K562 (cell line): ENCODE results near the gene FASTK. TPM values are rescaled to one million over a fixed set of nuclear protein-coding genes. Genes with fewer than 3 reads are reported as not detected.

ENCODE experiments used
- ATAC-seq: fragments of 200-7000 bp; cut with Tn5 transposase; 3 replicates; pipeline ENCODE4 v1.9.1; 2020; ENCODE audit warnings: moderate library complexity
- BruUV-seq: library from RNA; stranded (reverse); fragments of 400-500 nt; replicated peaks from 2 replicates; lab custom pipeline; 2021; lab: Mats Ljungman, UMichigan
- CTCF ChIA-PET: fragments of 300-600 bp; formaldehyde crosslinking; extraction: SDS; loops from one replicate; lab custom pipeline; 2021; ENCODE audit warnings: low intra/inter-chr PET ratio; lab: Yijun Ruan, JAX
- POLR2A ChIA-PET: fragments of 300-600, 350-650 bp; sonication (Branson Sonifier 250); formaldehyde crosslinking; extraction: SDS; loops from one replicate; lab custom pipeline; 2021; ENCODE audit warnings: antibody characterized with exemption, inconsistent platforms; lab: Yijun Ruan, JAX
- DNase-seq, 4 experiments: peaks; one replicate each; pipeline versions ENCODE4 v3.0.0 to v3.0.0-alpha.2; 2011 to 2018; ENCODE audit warnings: low spot score in 3 of 4, mixed read lengths in 3 of 4; ENCODE audit errors: extremely low read depth in 1 of 4
- FAIRE-seq: peaks from 2 replicates; lab custom pipeline; 2011; peaks lifted over from hg19 to GRCh38; lab: Jason Lieb, UNC
- H2AFZ ChIP-seq: 2 replicates; pipeline ENCODE4 v1.6.0; 2011; ENCODE audit warnings: low read depth, low read length, control low read depth, inconsistent platforms
- H3K27ac ChIP-seq: fragments of 200-600 bp; 3 replicates; pipeline ENCODE4 v1.8.0; 2011; ENCODE audit warnings: low read depth, mild to moderate bottlenecking, control low read depth, inconsistent platforms, low read length, moderate library complexity, mixed read lengths; ENCODE audit errors: extremely low read depth
- H3K27me3 ChIP-seq, 2 experiments: fragments of 300-600 bp in 1 of 2; 2 replicates in 1 of 2; 3 replicates in 1 of 2; pipeline versions ENCODE4 v1.6.0 to v1.8.0; 2011; ENCODE audit warnings: inconsistent platforms in 2 of 2, low read length in 2 of 2, mild to moderate bottlenecking in 1 of 2, mixed read lengths in 1 of 2, moderate library complexity in 1 of 2; ENCODE audit not compliant: control insufficient read depth in 2 of 2, insufficient read depth in 2 of 2
- H3K36me3 ChIP-seq: fragments of 300-600 bp; 3 replicates; pipeline ENCODE4 v1.8.0; 2011; ENCODE audit warnings: mild to moderate bottlenecking, low read length, inconsistent platforms; ENCODE audit not compliant: control insufficient read depth, insufficient read depth
- H3K4me1 ChIP-seq, 2 experiments: fragments of 200-600 bp in 1 of 2; replicated peaks in 1 of 2; 2 replicates in 1 of 2; 3 replicates in 1 of 2; pipeline versions ENCODE4 v1.5.1 to v1.8.0; 2011; ENCODE audit warnings: inconsistent platforms in 2 of 2, low read length in 2 of 2, mild to moderate bottlenecking in 1 of 2, mixed read lengths in 1 of 2, moderate library complexity in 1 of 2; ENCODE audit not compliant: control insufficient read depth in 2 of 2, insufficient read depth in 2 of 2
- H3K4me2 ChIP-seq: 2 replicates; pipeline ENCODE4 v1.6.1; 2011; ENCODE audit warnings: low read length, control low read depth, inconsistent platforms, mixed read lengths; ENCODE audit not compliant: insufficient read depth
- H3K4me3 ChIP-seq: fragments of 200-600 bp; sonication (generic), shearing (Covaris generic); 2 replicates; pipeline ENCODE4 v1.5.1; 2016; ENCODE audit warnings: control low read depth, inconsistent platforms
- H3K79me2 ChIP-seq: fragments of 200-600 bp; 3 replicates; pipeline ENCODE4 v1.8.0; 2011; ENCODE audit warnings: low read length, inconsistent platforms; ENCODE audit not compliant: control insufficient read depth, insufficient read depth
- H3K9ac ChIP-seq, 2 experiments: 2 replicates each; pipeline versions ENCODE4 v1.6.0 to v1.6.1; 2011; ENCODE audit warnings: low read depth in 2 of 2, low read length in 2 of 2, control low read depth in 1 of 2, inconsistent platforms in 1 of 2, mild to moderate bottlenecking in 1 of 2, mixed read lengths in 1 of 2; ENCODE audit not compliant: insufficient read depth in 1 of 2
- H3K9me1 ChIP-seq: one replicate; pipeline ENCODE4 v1.6.0; 2011; ENCODE audit warnings: inconsistent platforms, mild to moderate bottlenecking, low read length, moderate library complexity; ENCODE audit not compliant: control insufficient read depth, insufficient read depth
- H3K9me3 ChIP-seq: replicated peaks from 2 replicates; pipeline ENCODE4 v1.5.1; 2011; ENCODE audit warnings: low read depth, low read length, inconsistent platforms; ENCODE audit not compliant: control insufficient read depth, insufficient read depth
- H4K20me1 ChIP-seq: replicated peaks from 2 replicates; pipeline ENCODE4 v1.6.1; 2011; ENCODE audit warnings: low read length, inconsistent platforms, mixed read lengths; ENCODE audit not compliant: control insufficient read depth, insufficient read depth
- ADNP ChIP-seq: fragments of 200-800 bp; sonication (Bioruptor generic); IDR thresholded peaks from 2 replicates; pipeline ENCODE4 v1.6.1; 2016; ENCODE audit warnings: missing genetic modification characterization, missing compliant biosample characterization
- ATF7 ChIP-seq: fragments of 450-650 bp; IDR thresholded peaks from 2 replicates; pipeline ENCODE4 v1.7.1; 2014; ENCODE audit warnings: mild to moderate bottlenecking, moderate library complexity
- CSDE1 ChIP-seq, 2 experiments: fragments of 450-650 bp; IDR thresholded peaks; 2 replicates each; pipeline ENCODE4 v1.6.1; 2016; ENCODE audit warnings: mild to moderate bottlenecking in 1 of 2
- FOXK1 ChIP-seq: sonication (generic); formaldehyde crosslinking; IDR thresholded peaks from 2 replicates; pipeline ENCODE4 v1.8.0; 2022; ENCODE audit warnings: missing genetic modification reagents, mild to moderate bottlenecking, borderline replicate concordance
- GABPB1 ChIP-seq: sonication (generic); formaldehyde crosslinking; IDR thresholded peaks from 2 replicates; pipeline ENCODE4 v1.8.0; 2022; ENCODE audit warnings: mild to moderate bottlenecking, missing genetic modification reagents
- HNRNPH1 ChIP-seq: fragments of 200-400 bp; formaldehyde crosslinking; optimal IDR thresholded peaks from 2 replicates; pipeline ENCODE3; 2017; ENCODE audit warnings: low read depth, mild to moderate bottlenecking, low read length, moderate library complexity
- JUN ChIP-seq, 2 experiments: sonication (generic) in 1 of 2; formaldehyde crosslinking in 1 of 2; IDR thresholded peaks; 2 replicates each; pipeline versions ENCODE4 v1.6.1 to v1.8.0; 2012 to 2022; ENCODE audit warnings: borderline replicate concordance in 2 of 2, mild to moderate bottlenecking in 2 of 2, improper control_type of control experiment in 1 of 2, low read depth in 1 of 2, low read length in 1 of 2, missing genetic modification reagents in 1 of 2
- KLF16 ChIP-seq: IDR thresholded peaks from 2 replicates; pipeline ENCODE4 v1.6.1; 2016; ENCODE audit warnings: antibody characterized with exemption
- MCM3 ChIP-seq: fragments of 450-650 bp; IDR thresholded peaks from 2 replicates; pipeline ENCODE4 v1.6.1; 2016
- PTRF ChIP-seq: fragments of 450-650 bp; IDR thresholded peaks from 2 replicates; pipeline ENCODE4 v1.6.1; 2016; ENCODE audit warnings: mild to moderate bottlenecking, missing genetic modification characterization, missing compliant biosample characterization
- RBFOX2 ChIP-seq: fragments of 200-400 bp; formaldehyde crosslinking; IDR thresholded peaks from 2 replicates; pipeline ENCODE4 v1.6.1; 2017; ENCODE audit warnings: low read depth, mild to moderate bottlenecking, low read length, moderate library complexity
- SRF ChIP-seq, 2 experiments: fragments of 250-450, 450-650 bp in 1 of 2; sonication (Bioruptor Pico) in 1 of 2; sonication (generic) in 1 of 2; formaldehyde crosslinking; IDR thresholded peaks; 2 replicates each; pipeline versions ENCODE4 v1.5.0 to v1.5.1; 2020 to 2022; ENCODE audit warnings: mild to moderate bottlenecking in 1 of 2, missing genetic modification reagents in 1 of 2
- TARDBP ChIP-seq: fragments of 450-650 bp; IDR thresholded peaks from 2 replicates; pipeline ENCODE4 v1.6.1; 2016
- ZNF277 ChIP-seq: fragments of 250-450 bp; sonication (Bioruptor Pico); IDR thresholded peaks from 2 replicates; pipeline ENCODE4 v1.8.0; 2022; ENCODE audit warnings: inconsistent platforms, mild to moderate bottlenecking, moderate library complexity, borderline replicate concordance
- ZNF282 ChIP-seq: sonication (generic); formaldehyde crosslinking; IDR thresholded peaks from 2 replicates; pipeline ENCODE4 v1.8.1; 2023; ENCODE audit warnings: missing genetic modification reagents
- ZNF511 ChIP-seq: sonication (generic); formaldehyde crosslinking; IDR thresholded peaks from 2 replicates; pipeline ENCODE4 v1.8.0; 2022; ENCODE audit warnings: mild to moderate bottlenecking, missing genetic modification reagents
- ZNF76 ChIP-seq: fragments of 250-450 bp; sonication (Bioruptor Pico); IDR thresholded peaks from 2 replicates; pipeline ENCODE4 v1.4.0; 2020; ENCODE audit warnings: mild to moderate bottlenecking, moderate library complexity, borderline replicate concordance
- ZNF780A ChIP-seq: fragments of 250-450 bp; sonication (Bioruptor Pico); IDR thresholded peaks from 2 replicates; pipeline ENCODE4 v1.5.0; 2021; ENCODE audit warnings: mild to moderate bottlenecking
- WGBS: fragments of 100-300 bp; shearing (Covaris generic); methylation state at CpG from one replicate; pipeline ENCODE4 v1.1.6; 2016; ENCODE audit warnings: low coverage, mixed read lengths; ENCODE audit not compliant: insufficient coverage; ENCODE audit errors: missing lambda C conversion rate; 5-methylcytosine and 5-hydroxymethylcytosine counted together
- in situ Hi-C: fragments of 300-500 bp; cut with MboI; formaldehyde crosslinking; loops from 4 replicates; pipeline ENCODE4 v1.15.0; 2018; ENCODE audit warnings: inconsistent platforms, mixed read lengths
- intact Hi-C: fragments of 100-400 bp; cut with micrococcal nuclease; formaldehyde crosslinking; loops from 2 replicates; pipeline ENCODE4 v1.14.2; 2022
- polyA plus RNA-seq, 8 experiments: library from polyadenylated mRNA; depleted of rRNA in 4 of 8; stranded (reverse) in 5 of 8; unstranded in 3 of 8; fragments of >200 nt; fragmentation: Nextera tagmentation in 2 of 8; fragmentation: Illumina TruSeq in 1 of 8; extraction: Ambion mirVana in 2 of 8; extraction: Trizol in 1 of 8; gene quantifications; 2 replicates each; pipeline versions ENCODE4 v1.2.1 to v1.2.3, GENCODE V29; 2011 to 2014; ENCODE audit warnings: inconsistent platforms in 1 of 8, missing spikeins in 1 of 8
- total RNA-seq, 7 experiments: library from RNA; depleted of rRNA in 6 of 7; stranded (reverse); fragments of >200 nt in 6 of 7; fragmentation: Illumina TruSeq in 2 of 7; extraction: Trizol in 2 of 7; gene quantifications; 2 replicates each; pipeline versions ENCODE4 v1.2.1 to v1.2.3, GENCODE V29; 2011 to 2021; ENCODE audit warnings: low replicate concordance in 1 of 7
- TF ChIP-seq, protein P1 (sequence below): fragments of 450-650 bp; conservative IDR thresholded peaks from 2 replicates; pipeline ENCODE4 v1.6.1; 2016; ENCODE audit warnings: missing genetic modification characterization, low read depth, mild to moderate bottlenecking, control low read depth, missing compliant biosample characterization

Gene FASTK
- total and polyA plus RNA-seq, 9 of the 15 experiments (the other 6 are each of a cell fraction or from before 2014, with no cell fraction given): 0.51 to 150 (median 48.2) TPM

- Histone ChIP-seq H3K9me3 (no peaks in the 10 kb centered on the region), H3K4me2 (peak overlapping the region; percentile 94), H3K79me2 (peaks cover 68% of the 10 kb centered on the region), H3K4me1 (peaks cover 52 to 87% of the 10 kb centered on the region in 2 experiments), H3K36me3 (peaks cover 41% of the 10 kb centered on the region), H3K27me3 (no peaks in the 10 kb centered on the region), H3K4me3 (peak overlapping the region; percentile 84), H4K20me1 (peaks cover 10% of the 10 kb centered on the region), H3K9me1 (no peaks in the 10 kb centered on the region), H2AFZ (0 out of 2 replicates have a peak overlapping the region, but pooled peaks have one; percentile 10), H3K9ac (peak overlapping the region; percentile 85 to 91), H3K27ac (peak overlapping the region; percentile 90)
- ChIA-PET POLR2A (interaction anchor here (0.6 to 2.7 kb wide), 5 partner anchors 12 to 571 kb away, joined by 3 to 9 read pairs (median 7); partner anchors contain the start of genes ABCF2 and FASTK), CTCF (interaction anchor here (0.7 kb wide), 1 partner anchor 52 kb away, joined by 5 read pairs; no protein-coding TSS in a partner anchor)
- no TSS peak for BruUV-seq
- FAIRE-seq (peak; percentile 42), DNase-seq (peak; percentile 58 to 79 (median 65)), ATAC-seq (peak; percentile 3)
- in situ Hi-C loops (no loop called here), intact Hi-C loops (loop anchor here (1.0 to 2.0 kb wide), 2 partner anchors 19 to 47 kb away; partner anchors contain the start of gene FASTK)
- WGBS: 3% methylated on average over 32 of the region's 33 CpGs
- TF ChIP-seq CSDE1 (IDR thresholded peaks at IDR 0.05) (no peak), ZNF277 (CRISPR knock-in tag) (no peak), TARDBP (no peak), ADNP (tag) (no peak), SRF (CRISPR knock-in tag; IDR thresholded peaks at IDR 0.05) (no peak), ZNF282 (CRISPR knock-in tag) (no peak), PTRF (tag) (no peak), JUN (IDR thresholded peaks at IDR 0.05; ENCODE audit: borderline replicate concordance, low read depth, low read length) (no peak), JUN (CRISPR knock-in tag; IDR thresholded peaks at IDR 0.05; ENCODE audit: borderline replicate concordance) (no peak), RBFOX2 (peak; percentile 56), MCM3 (no peak), ZNF511 (peak; percentile 84), ATF7 (no peak), FOXK1 (CRISPR knock-in tag) (no peak), ZNF780A (CRISPR knock-in tag) (no peak), ZNF76 (no peak), GABPB1 (0 out of 2 replicates have a peak, but pooled peaks have one; percentile 12), HNRNPH1 (no peak), KLF16 (no peak)
- TF ChIP-seq, protein P1, sequence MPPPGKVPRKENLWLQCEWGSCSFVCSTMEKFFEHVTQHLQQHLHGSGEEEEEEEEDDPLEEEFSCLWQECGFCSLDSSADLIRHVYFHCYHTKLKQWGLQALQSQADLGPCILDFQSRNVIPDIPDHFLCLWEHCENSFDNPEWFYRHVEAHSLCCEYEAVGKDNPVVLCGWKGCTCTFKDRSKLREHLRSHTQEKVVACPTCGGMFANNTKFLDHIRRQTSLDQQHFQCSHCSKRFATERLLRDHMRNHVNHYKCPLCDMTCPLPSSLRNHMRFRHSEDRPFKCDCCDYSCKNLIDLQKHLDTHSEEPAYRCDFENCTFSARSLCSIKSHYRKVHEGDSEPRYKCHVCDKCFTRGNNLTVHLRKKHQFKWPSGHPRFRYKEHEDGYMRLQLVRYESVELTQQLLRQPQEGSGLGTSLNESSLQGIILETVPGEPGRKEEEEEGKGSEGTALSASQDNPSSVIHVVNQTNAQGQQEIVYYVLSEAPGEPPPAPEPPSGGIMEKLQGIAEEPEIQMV (tag): no peak
These were observed 19.1 kb downstream of the FASTK start for GRCh38 chr7:151061213-151062110.
